Measurements from ENCODE around the gene TSPAN31. TPM values are rescaled to one million over a fixed set of nuclear protein-coding genes. Genes with fewer than 3 reads are reported as not detected.

The TSPAN31 gene
- total RNA-seq, 1 donor from 2014 or later = 21.5 TPM

- Mint-ChIP-seq H3K9me3 (ENCODE audit: low read depth) (no peaks in the 10 kb centered on the region), H3K4me3 (ENCODE audit: unreplicated experiment) (no peak overlapping the region), H3K27ac (ENCODE audit: unreplicated experiment) (no peak overlapping the region), H3K27me3 (ENCODE audit: low read depth) (no peaks in the 10 kb centered on the region), H3K4me1 (ENCODE audit: low read depth) (peaks cover 16% of the 10 kb centered on the region), H3K36me3 (ENCODE audit: low read depth) (peaks cover 13% of the 10 kb centered on the region)
- no peak for DNase-seq (ENCODE audit: low spot score)
- no peak for TF ChIP-seq CTCF (IDR thresholded peaks at IDR 0.05)
Observed at GRCh38 chr12:57779736-57780135, 34.9 kb downstream of the TSPAN31 start.

- no peaks in the 10 kb centered on the region for H3K9me3 Mint-ChIP-seq (ENCODE audit: low read depth)
Observed at GRCh38 chr12:57780284-57780897, 35.6 kb downstream of the TSPAN31 start.

GRCh38 chr12:57781244-57781643 is 36.4 kb downstream of the TSPAN31 start:
- no peak for TF ChIP-seq CTCF (IDR thresholded peaks at IDR 0.05)
- DNase-seq (ENCODE audit: low spot score) = no peak

More at GRCh38 chr12:57780284-57780897, 35.6 kb downstream of the TSPAN31 start:
- H3K27ac Mint-ChIP-seq (ENCODE audit: unreplicated experiment) = peak overlapping the region; percentile 28
- no peak overlapping the region for H3K4me3 Mint-ChIP-seq (ENCODE audit: unreplicated experiment)
- no peak for TF ChIP-seq CTCF (IDR thresholded peaks at IDR 0.05)
- peaks cover 16% of the 10 kb centered on the region for H3K4me1 Mint-ChIP-seq (ENCODE audit: low read depth)
- H3K27me3 Mint-ChIP-seq (ENCODE audit: low read depth) = no peaks in the 10 kb centered on the region
- H3K36me3 Mint-ChIP-seq (ENCODE audit: low read depth) = peaks cover 13% of the 10 kb centered on the region
- no peak for DNase-seq (ENCODE audit: low spot score)

GRCh38 chr12:57781801-57782200 is 37.0 kb downstream of the TSPAN31 start:
- DNase-seq (ENCODE audit: low spot score) = no peak
- Mint-ChIP-seq H3K4me3 (ENCODE audit: unreplicated experiment) (no peak overlapping the region), H3K36me3 (ENCODE audit: low read depth) (peaks cover 11% of the 10 kb centered on the region), H3K27me3 (ENCODE audit: low read depth) (no peaks in the 10 kb centered on the region), H3K9me3 (ENCODE audit: low read depth) (no peaks in the 10 kb centered on the region), H3K4me1 (ENCODE audit: low read depth) (peaks cover 16% of the 10 kb centered on the region), H3K27ac (ENCODE audit: unreplicated experiment) (no peak overlapping the region)
- TF ChIP-seq CTCF (IDR thresholded peaks at IDR 0.05) = no peak

More at GRCh38 chr12:57781244-57781643, 36.4 kb downstream of the TSPAN31 start:
- H3K36me3 Mint-ChIP-seq (ENCODE audit: low read depth) = peaks cover 9% of the 10 kb centered on the region
- no peak overlapping the region for H3K4me3 Mint-ChIP-seq (ENCODE audit: unreplicated experiment)
- no peaks in the 10 kb centered on the region for H3K9me3 Mint-ChIP-seq (ENCODE audit: low read depth)
- peak overlapping the region; percentile 45 for H3K27ac Mint-ChIP-seq (ENCODE audit: unreplicated experiment)
- no peaks in the 10 kb centered on the region for H3K27me3 Mint-ChIP-seq (ENCODE audit: low read depth)
- peaks cover 16% of the 10 kb centered on the region for H3K4me1 Mint-ChIP-seq (ENCODE audit: low read depth)

GRCh38 chr12:57782243-57782607 is 37.4 kb downstream of the TSPAN31 start:
- peaks cover 10% of the 10 kb centered on the region for H3K36me3 Mint-ChIP-seq (ENCODE audit: low read depth)
- H3K27ac Mint-ChIP-seq (ENCODE audit: unreplicated experiment) = peak overlapping the region; percentile 92
- peak overlapping the region; percentile 99 for H3K4me3 Mint-ChIP-seq (ENCODE audit: unreplicated experiment)
- H3K27me3 Mint-ChIP-seq (ENCODE audit: low read depth) = no peaks in the 10 kb centered on the region
- no peak for TF ChIP-seq CTCF (IDR thresholded peaks at IDR 0.05)
- H3K4me1 Mint-ChIP-seq (ENCODE audit: low read depth) = peaks cover 16% of the 10 kb centered on the region
- no peak for DNase-seq (ENCODE audit: low spot score)
- H3K9me3 Mint-ChIP-seq (ENCODE audit: low read depth) = no peaks in the 10 kb centered on the region

All from chondrocyte (in vitro differentiated cells).